CD14-positive monocyte (primary cell): ENCODE measurements around the gene PEMT. TPM values are rescaled to one million over a fixed set of nuclear protein-coding genes. Genes with fewer than 3 reads are reported as not detected.
A peak's percentile ranks its signal among the peaks of the same experiment; 100 is the strongest.

Experiments used
- DNase-seq, 3 donors: peaks; one replicate each; pipeline ENCODE4 v3.0.0-alpha.2; 2011 to 2022
- H2AFZ ChIP-seq: 2 replicates; pipeline ENCODE4 v1.6.0; 2012; ENCODE audit warnings: mild to moderate bottlenecking, low read depth, low read length, inconsistent platforms; ENCODE audit not compliant: insufficient read depth, poor library complexity, severe bottlenecking
- H3K27ac ChIP-seq, 2 donors: 1 replicate in 1 of 2; 2 replicates in 1 of 2; pipeline ENCODE4 v1.5.1; 2012 to 2013; ENCODE audit warnings: low read length in 2 of 2, control low read depth in 1 of 2, inconsistent platforms in 1 of 2, low read depth in 1 of 2, mild to moderate bottlenecking in 1 of 2
- H3K27me3 ChIP-seq, 2 donors: one replicate each; pipeline versions ENCODE4 v1.6.0 to v1.6.1; 2011 to 2013; ENCODE audit warnings: low read length in 2 of 2; ENCODE audit not compliant: control insufficient read depth in 2 of 2, insufficient read depth in 2 of 2
- H3K36me3 ChIP-seq, 2 donors: replicated peaks in 1 of 2; 1 replicate in 1 of 2; 2 replicates in 1 of 2; pipeline versions ENCODE4 v1.5.1 to v1.6.1; 2012 to 2013; ENCODE audit warnings: low read length in 2 of 2, control low read depth in 1 of 2, inconsistent platforms in 1 of 2, mild to moderate bottlenecking in 1 of 2; ENCODE audit not compliant: insufficient read depth in 2 of 2, control insufficient read depth in 1 of 2
- H3K4me1 ChIP-seq, 2 donors: 1 replicate in 1 of 2; 2 replicates in 1 of 2; pipeline versions ENCODE4 v1.5.1 to v1.6.1; 2012 to 2013; ENCODE audit warnings: low read length in 2 of 2, control low read depth in 1 of 2, inconsistent platforms in 1 of 2, mild to moderate bottlenecking in 1 of 2, moderate library complexity in 1 of 2; ENCODE audit not compliant: insufficient read depth in 2 of 2, control insufficient read depth in 1 of 2
- H3K4me2 ChIP-seq: replicated peaks from 2 replicates; pipeline ENCODE3; 2012; ENCODE audit warnings: low read length, moderate library complexity, mild to moderate bottlenecking; ENCODE audit not compliant: poor library complexity, severe bottlenecking; ENCODE audit errors: extremely low read depth
- H3K4me3 ChIP-seq, 3 experiments: fragments of 200-600 bp in 1 of 3; sonication (generic) in 1 of 3; replicated peaks in 1 of 3; 1 replicate in 2 of 3; 2 replicates in 1 of 3; pipeline ENCODE4 v1.5.1; 2011 to 2013; ENCODE audit warnings: low read length in 3 of 3, mild to moderate bottlenecking in 3 of 3, control low read depth in 2 of 3, low read depth in 2 of 3, inconsistent platforms in 1 of 3, moderate library complexity in 1 of 3
- H3K79me2 ChIP-seq: 2 replicates; pipeline ENCODE4 v1.6.0; 2012; ENCODE audit warnings: mild to moderate bottlenecking, control low read depth, inconsistent platforms, low read length, moderate library complexity; ENCODE audit not compliant: insufficient read depth
- H3K9ac ChIP-seq: 2 replicates; pipeline ENCODE4 v1.6.0; 2017; ENCODE audit warnings: low read length, mild to moderate bottlenecking; ENCODE audit not compliant: insufficient read depth, poor library complexity, severe bottlenecking
- H3K9me3 ChIP-seq, 2 donors: replicated peaks in 1 of 2; 1 replicate in 1 of 2; 2 replicates in 1 of 2; pipeline versions ENCODE4 v1.5.1 to v1.6.1; 2012 to 2013; ENCODE audit warnings: low read length in 2 of 2, control low read depth in 1 of 2; ENCODE audit not compliant: control insufficient read depth in 1 of 2, insufficient read depth in 1 of 2
- H4K20me1 ChIP-seq: 2 replicates; pipeline ENCODE4 v1.6.0; 2012; ENCODE audit warnings: mild to moderate bottlenecking, low read length, control low read depth, moderate library complexity; ENCODE audit not compliant: insufficient read depth
- H3K27ac Mint-ChIP-seq, 7 donors: one replicate each; pipeline ENCODE4 v1.8.0; 2020; ENCODE audit warnings: mild to moderate bottlenecking in 7 of 7, mixed read lengths in 7 of 7, moderate library complexity in 6 of 7, inconsistent platforms in 2 of 7
- H3K27me3 Mint-ChIP-seq, 3 donors: one replicate each; pipeline ENCODE4 v1.8.0; 2021 to 2022; ENCODE audit warnings: low read depth in 3 of 3, mild to moderate bottlenecking in 3 of 3, mixed read lengths in 3 of 3, moderate library complexity in 3 of 3, inconsistent platforms in 1 of 3
- H3K36me3 Mint-ChIP-seq, 2 donors: one replicate each; pipeline ENCODE4 v1.8.0; 2020; ENCODE audit warnings: mixed read lengths in 2 of 2, inconsistent platforms in 1 of 2, mild to moderate bottlenecking in 1 of 2
- H3K4me1 Mint-ChIP-seq: one replicate; pipeline ENCODE4 v1.8.0; 2020; ENCODE audit warnings: mild to moderate bottlenecking, mixed read lengths
- H3K4me3 Mint-ChIP-seq, 2 donors: one replicate each; pipeline ENCODE4 v1.8.0; 2020; ENCODE audit warnings: mild to moderate bottlenecking in 2 of 2, mixed read lengths in 2 of 2, moderate library complexity in 1 of 2
- H3K9me3 Mint-ChIP-seq, 7 donors: one replicate each; pipeline ENCODE4 v1.8.0; 2020 to 2022; ENCODE audit warnings: mixed read lengths in 7 of 7, mild to moderate bottlenecking in 6 of 7, moderate library complexity in 6 of 7, inconsistent platforms in 2 of 7
- CTCF ChIP-seq: fragments of 200-600 bp; IDR thresholded peaks from one replicate; pipeline ENCODE4 v1.8.0; 2022; ENCODE audit warnings: antibody characterized with exemption, mild to moderate bottlenecking
- WGBS: methylation state at CpG from one replicate; pipeline ENCODE4 v1.1.5; 2013; ENCODE audit warnings: missing lambda C conversion rate; ENCODE audit not compliant: insufficient coverage; 5-methylcytosine and 5-hydroxymethylcytosine counted together
- intact Hi-C, 2 donors: fragments of 100-400 bp; cut with micrococcal nuclease; formaldehyde crosslinking; loops; one replicate each; pipeline versions ENCODE4 v1.15.0 to v1.15.1; 2023
- polyA plus RNA-seq, 3 donors: library from polyadenylated mRNA; depleted of rRNA in 1 of 3; unstranded in 2 of 3; stranded (reverse) in 1 of 3; fragments of 300-500 nt in 2 of 3; fragments of >200 nt in 1 of 3; fragmentation: Illumina TruSeq in 2 of 3; gene quantifications; 1 replicate in 2 of 3; 2 replicates in 1 of 3; pipeline ENCODE4 v1.2.3, GENCODE V29; 2012 to 2021

Gene PEMT
- polyA plus RNA-seq, 3 donors: 26.7 to 41.0 (median 38.4) TPM

DNA sequence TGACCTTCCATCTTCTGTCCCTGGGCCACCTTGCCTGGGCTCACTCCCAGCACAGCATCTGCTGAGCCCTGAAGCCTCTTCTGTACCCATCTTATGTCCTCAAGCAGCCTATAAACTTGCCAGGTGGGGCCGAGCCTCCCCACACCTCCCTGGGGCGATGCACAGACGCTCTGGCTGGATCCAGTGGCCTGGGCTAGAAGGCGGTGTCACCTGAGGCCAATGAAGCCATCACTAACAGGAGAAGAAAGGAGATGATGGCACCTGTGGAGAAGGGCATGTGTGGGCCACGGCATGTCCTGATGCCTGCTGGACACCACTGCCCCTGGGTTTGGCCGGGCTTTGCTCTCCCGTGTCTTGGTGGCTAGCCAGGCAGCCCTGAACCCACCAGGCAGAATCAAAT is 45.5 kb downstream of the PEMT start:
- Mint-ChIP-seq H3K27ac (no peak overlapping the region), H3K27me3 (peaks cover 0 to 1% (median 0%) of the 10 kb centered on the region in 3 donors), H3K9me3 (no peaks in the 10 kb centered on the region), H3K4me3 (no peak overlapping the region), H3K4me1 (no peaks in the 10 kb centered on the region), H3K36me3 (no peaks in the 10 kb centered on the region)
- Histone ChIP-seq H2AFZ (no peak overlapping the region), H3K79me2 (no peaks in the 10 kb centered on the region), H3K4me3 (no peak overlapping the region), H3K36me3 (no peaks in the 10 kb centered on the region), H3K4me1 (no peaks in the 10 kb centered on the region), H3K27ac (no peak overlapping the region), H3K27me3 (no peaks in the 10 kb centered on the region), H3K9ac (no peak overlapping the region), H3K4me2 (no peak overlapping the region), H4K20me1 (no peaks in the 10 kb centered on the region), H3K9me3 (no peaks in the 10 kb centered on the region)
- no peak for DNase-seq
- intact Hi-C loops: no loop called here
- 100% methylated on average over 4 of the region's 7 CpGs for WGBS
- no peak for TF ChIP-seq CTCF

GRCh38 chr17:17545031-17545820 is 46.3 kb downstream of the PEMT start:
- Mint-ChIP-seq H3K36me3 (no peaks in the 10 kb centered on the region), H3K27ac (peak overlapping the region in 1 of 7 donors; percentile 37)
- H3K4me2 ChIP-seq: no peak overlapping the region

More at GRCh38 chr17:17545031-17545820, 46.3 kb downstream of the PEMT start:
- Histone ChIP-seq H3K9ac (no peak overlapping the region), H3K9me3 (no peaks in the 10 kb centered on the region), H3K36me3 (no peaks in the 10 kb centered on the region), H2AFZ (no peak overlapping the region), H3K79me2 (no peaks in the 10 kb centered on the region), H3K27ac (no peak overlapping the region), H4K20me1 (no peaks in the 10 kb centered on the region), H3K4me3 (no peak overlapping the region), H3K4me1 (no peaks in the 10 kb centered on the region), H3K27me3 (no peaks in the 10 kb centered on the region)
- no peak for DNase-seq
- intact Hi-C loops: no loop called here
- no peak for TF ChIP-seq CTCF
- H3K9me3 Mint-ChIP-seq: no peaks in the 10 kb centered on the region
- H3K4me3 Mint-ChIP-seq: no peak overlapping the region
- peaks cover 0 to 1% (median 0%) of the 10 kb centered on the region in 3 donors for H3K27me3 Mint-ChIP-seq
- WGBS: 97% methylated on average over 16 of the region's 20 CpGs
- no peaks in the 10 kb centered on the region for H3K4me1 Mint-ChIP-seq
